ENCODE measurements around the gene KLHL14.

DNA sequence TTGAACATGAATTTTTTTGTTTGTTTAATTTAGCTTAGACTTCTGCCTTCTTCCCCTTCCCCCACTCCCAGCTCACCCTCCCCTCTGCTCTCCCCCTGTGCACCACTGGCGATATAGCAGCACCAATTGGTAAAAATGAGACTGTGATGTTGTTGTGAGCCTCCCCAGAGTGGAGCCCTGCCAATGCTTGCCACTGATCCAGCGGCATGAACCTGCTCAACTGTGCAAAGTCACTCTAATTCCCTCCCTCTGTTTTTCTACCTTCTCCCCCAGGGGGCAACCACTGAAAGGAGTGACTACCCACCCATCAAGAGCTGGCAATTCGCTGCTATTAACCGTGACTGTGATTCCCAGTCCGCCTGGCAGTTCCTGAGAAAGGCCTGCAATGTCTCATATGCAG, 30.2 kb downstream of the KLHL14 start:
- TF ChIP-seq RFX5 (IDR thresholded peaks at IDR 0.05; ENCODE audit: low read depth, low read length) (no peak), POLR2AphosphoS5 (IDR thresholded peaks at IDR 0.05; ENCODE audit: low read length) (no peak), NR2C1 (IDR thresholded peaks at IDR 0.05) (no peak), EP300 (IDR thresholded peaks at IDR 0.05; ENCODE audit: borderline replicate concordance in 1 of 2, control insufficient read depth in 1 of 2, low read depth in 2 of 2, low read length in 2 of 2) (no peak)
- TF ChIP-seq, protein P1, sequence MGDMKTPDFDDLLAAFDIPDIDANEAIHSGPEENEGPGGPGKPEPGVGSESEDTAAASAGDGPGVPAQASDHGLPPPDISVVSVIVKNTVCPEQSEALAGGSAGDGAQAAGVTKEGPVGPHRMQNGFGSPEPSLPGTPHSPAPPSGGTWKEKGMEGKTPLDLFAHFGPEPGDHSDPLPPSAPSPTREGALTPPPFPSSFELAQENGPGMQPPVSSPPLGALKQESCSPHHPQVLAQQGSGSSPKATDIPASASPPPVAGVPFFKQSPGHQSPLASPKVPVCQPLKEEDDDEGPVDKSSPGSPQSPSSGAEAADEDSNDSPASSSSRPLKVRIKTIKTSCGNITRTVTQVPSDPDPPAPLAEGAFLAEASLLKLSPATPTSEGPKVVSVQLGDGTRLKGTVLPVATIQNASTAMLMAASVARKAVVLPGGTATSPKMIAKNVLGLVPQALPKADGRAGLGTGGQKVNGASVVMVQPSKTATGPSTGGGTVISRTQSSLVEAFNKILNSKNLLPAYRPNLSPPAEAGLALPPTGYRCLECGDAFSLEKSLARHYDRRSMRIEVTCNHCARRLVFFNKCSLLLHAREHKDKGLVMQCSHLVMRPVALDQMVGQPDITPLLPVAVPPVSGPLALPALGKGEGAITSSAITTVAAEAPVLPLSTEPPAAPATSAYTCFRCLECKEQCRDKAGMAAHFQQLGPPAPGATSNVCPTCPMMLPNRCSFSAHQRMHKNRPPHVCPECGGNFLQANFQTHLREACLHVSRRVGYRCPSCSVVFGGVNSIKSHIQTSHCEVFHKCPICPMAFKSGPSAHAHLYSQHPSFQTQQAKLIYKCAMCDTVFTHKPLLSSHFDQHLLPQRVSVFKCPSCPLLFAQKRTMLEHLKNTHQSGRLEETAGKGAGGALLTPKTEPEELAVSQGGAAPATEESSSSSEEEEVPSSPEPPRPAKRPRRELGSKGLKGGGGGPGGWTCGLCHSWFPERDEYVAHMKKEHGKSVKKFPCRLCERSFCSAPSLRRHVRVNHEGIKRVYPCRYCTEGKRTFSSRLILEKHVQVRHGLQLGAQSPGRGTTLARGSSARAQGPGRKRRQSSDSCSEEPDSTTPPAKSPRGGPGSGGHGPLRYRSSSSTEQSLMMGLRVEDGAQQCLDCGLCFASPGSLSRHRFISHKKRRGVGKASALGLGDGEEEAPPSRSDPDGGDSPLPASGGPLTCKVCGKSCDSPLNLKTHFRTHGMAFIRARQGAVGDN (IDR thresholded peaks at IDR 0.05): no peak
- TF ChIP-seq, protein P2, sequence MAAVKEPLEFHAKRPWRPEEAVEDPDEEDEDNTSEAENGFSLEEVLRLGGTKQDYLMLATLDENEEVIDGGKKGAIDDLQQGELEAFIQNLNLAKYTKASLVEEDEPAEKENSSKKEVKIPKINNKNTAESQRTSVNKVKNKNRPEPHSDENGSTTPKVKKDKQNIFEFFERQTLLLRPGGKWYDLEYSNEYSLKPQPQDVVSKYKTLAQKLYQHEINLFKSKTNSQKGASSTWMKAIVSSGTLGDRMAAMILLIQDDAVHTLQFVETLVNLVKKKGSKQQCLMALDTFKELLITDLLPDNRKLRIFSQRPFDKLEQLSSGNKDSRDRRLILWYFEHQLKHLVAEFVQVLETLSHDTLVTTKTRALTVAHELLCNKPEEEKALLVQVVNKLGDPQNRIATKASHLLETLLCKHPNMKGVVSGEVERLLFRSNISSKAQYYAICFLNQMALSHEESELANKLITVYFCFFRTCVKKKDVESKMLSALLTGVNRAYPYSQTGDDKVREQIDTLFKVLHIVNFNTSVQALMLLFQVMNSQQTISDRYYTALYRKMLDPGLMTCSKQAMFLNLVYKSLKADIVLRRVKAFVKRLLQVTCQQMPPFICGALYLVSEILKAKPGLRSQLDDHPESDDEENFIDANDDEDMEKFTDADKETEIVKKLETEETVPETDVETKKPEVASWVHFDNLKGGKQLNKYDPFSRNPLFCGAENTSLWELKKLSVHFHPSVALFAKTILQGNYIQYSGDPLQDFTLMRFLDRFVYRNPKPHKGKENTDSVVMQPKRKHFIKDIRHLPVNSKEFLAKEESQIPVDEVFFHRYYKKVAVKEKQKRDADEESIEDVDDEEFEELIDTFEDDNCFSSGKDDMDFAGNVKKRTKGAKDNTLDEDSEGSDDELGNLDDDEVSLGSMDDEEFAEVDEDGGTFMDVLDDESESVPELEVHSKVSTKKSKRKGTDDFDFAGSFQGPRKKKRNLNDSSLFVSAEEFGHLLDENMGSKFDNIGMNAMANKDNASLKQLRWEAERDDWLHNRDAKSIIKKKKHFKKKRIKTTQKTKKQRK (IDR thresholded peaks at IDR 0.05; ENCODE audit: low read depth, low read length): no peak
- TF ChIP-seq, protein P3, sequence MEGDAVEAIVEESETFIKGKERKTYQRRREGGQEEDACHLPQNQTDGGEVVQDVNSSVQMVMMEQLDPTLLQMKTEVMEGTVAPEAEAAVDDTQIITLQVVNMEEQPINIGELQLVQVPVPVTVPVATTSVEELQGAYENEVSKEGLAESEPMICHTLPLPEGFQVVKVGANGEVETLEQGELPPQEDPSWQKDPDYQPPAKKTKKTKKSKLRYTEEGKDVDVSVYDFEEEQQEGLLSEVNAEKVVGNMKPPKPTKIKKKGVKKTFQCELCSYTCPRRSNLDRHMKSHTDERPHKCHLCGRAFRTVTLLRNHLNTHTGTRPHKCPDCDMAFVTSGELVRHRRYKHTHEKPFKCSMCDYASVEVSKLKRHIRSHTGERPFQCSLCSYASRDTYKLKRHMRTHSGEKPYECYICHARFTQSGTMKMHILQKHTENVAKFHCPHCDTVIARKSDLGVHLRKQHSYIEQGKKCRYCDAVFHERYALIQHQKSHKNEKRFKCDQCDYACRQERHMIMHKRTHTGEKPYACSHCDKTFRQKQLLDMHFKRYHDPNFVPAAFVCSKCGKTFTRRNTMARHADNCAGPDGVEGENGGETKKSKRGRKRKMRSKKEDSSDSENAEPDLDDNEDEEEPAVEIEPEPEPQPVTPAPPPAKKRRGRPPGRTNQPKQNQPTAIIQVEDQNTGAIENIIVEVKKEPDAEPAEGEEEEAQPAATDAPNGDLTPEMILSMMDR (IDR thresholded peaks at IDR 0.05 in 2 of 3, conservative IDR thresholded peaks at IDR 0.05 in 1 of 3; ENCODE audit: control insufficient read depth in 2 of 3, extremely low read depth in 1 of 3, insufficient read depth in 1 of 3, low read depth in 3 of 3, low read length in 3 of 3): no peak

Measured in GM12878 (cell line).